ENCODE results near the gene LGI1. TPM values are rescaled to one million over a fixed set of nuclear protein-coding genes. Genes with fewer than 3 reads are reported as not detected.

The LGI1 gene
- total and polyA plus RNA-seq, 5 donors, result 0.21 to 0.68 (median 0.51) TPM; not detected in 1

Other genes with a start within 250 kb of the LGI1 start
- gene FFAR4, start 191.3 kb upstream of the LGI1 start, total RNA-seq, result under 1 TPM; 0.11 to 0.49 (median 0.19) TPM
- 0.14 TPM for gene FFAR4, start 191.3 kb upstream of the LGI1 start, polyA plus RNA-seq
- 10 to 100 TPM in 1 of 4 donors, 1 to 10 TPM in 2, not detected in 1; 2.1 to 18.7 (median 2.6) TPM for gene RBP4, start 156.7 kb upstream of the LGI1 start, total RNA-seq
- 43.4 TPM for gene RBP4, start 156.7 kb upstream of the LGI1 start, polyA plus RNA-seq
- not detected for gene PDE6C, start 145.4 kb upstream of the LGI1 start, total RNA-seq
- gene PDE6C, start 145.4 kb upstream of the LGI1 start, polyA plus RNA-seq, result not detected
- gene FRA10AC1, start 55.3 kb upstream of the LGI1 start, total RNA-seq, result 10 to 100 TPM; 16.1 to 28.0 (median 21.2) TPM
- 17.6 TPM for gene FRA10AC1, start 55.3 kb upstream of the LGI1 start, polyA plus RNA-seq
- gene SLC35G1, start 136.0 kb downstream of the LGI1 start, total RNA-seq, result 1 to 10 TPM; 4.4 to 6.3 (median 5.3) TPM
- 3.8 TPM for gene SLC35G1, start 136.0 kb downstream of the LGI1 start, polyA plus RNA-seq
- 10 to 100 TPM; 12.4 to 23.4 (median 21.0) TPM for gene PLCE1, start 236.0 kb downstream of the LGI1 start, total RNA-seq
- 6.0 TPM for gene PLCE1, start 236.0 kb downstream of the LGI1 start, polyA plus RNA-seq